HuH-7 (cell line): ENCODE results near the gene TNRC6B.
"Not testable (repeated sequence)": the region's sequence is repeated elsewhere in the genome, so short reads cannot be mapped to it uniquely, and the experiment has no call there.

ENCODE experiments used
- DNase-seq: peaks from one replicate; pipeline ENCODE4 v3.0.0; 2011; ENCODE audit warnings: low spot score

TNRC6B gene

GRCh38 chr22:40289991-40290459 lies 112.3 kb downstream of the TNRC6B start:
- DNase-seq, result no peak

- no peak for DNase-seq
Observed at GRCh38 chr22:40290516-40290915, 112.8 kb downstream of the TNRC6B start.

DNA sequence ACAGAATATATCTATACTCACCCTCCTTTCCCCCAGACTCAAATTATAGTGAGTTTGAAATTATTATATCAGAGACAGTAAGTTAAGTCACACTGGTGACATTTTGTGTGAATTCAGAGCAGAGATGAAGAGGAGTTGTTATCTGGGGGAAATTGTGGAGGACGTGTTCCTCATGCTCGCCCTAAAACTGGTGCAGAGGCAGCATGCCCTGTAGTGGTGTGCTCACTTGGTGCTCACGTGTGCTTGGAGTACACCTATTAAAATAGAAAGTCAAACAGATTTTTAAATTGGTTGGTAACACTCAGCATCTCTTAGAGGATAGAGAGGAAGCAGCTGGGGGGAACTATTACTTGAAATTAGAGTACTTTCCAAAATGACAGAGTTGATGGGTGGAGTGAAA lies 117.0 kb downstream of the TNRC6B start:
- DNase-seq, result no peak

DNA sequence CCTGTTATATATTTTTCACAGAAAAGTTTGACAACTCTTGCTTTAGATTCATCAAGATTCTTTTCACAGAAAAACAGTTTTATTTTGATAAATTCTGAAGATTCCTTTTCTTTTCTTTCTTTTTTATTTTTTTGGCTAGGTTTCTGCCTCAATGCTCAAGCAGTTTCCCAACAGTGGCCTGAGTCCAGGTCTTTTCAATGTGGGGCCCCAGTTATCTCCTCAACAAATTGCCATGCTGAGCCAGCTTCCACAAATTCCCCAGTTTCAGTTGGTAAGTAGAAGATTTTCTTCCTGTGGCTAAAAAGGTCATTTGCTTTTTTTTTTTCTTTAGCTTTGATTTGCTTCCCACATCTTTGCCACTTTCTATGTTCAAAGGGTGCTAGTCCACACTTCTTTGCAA lies 122.6 kb downstream of the TNRC6B start:
- DNase-seq, result no peak

DNA sequence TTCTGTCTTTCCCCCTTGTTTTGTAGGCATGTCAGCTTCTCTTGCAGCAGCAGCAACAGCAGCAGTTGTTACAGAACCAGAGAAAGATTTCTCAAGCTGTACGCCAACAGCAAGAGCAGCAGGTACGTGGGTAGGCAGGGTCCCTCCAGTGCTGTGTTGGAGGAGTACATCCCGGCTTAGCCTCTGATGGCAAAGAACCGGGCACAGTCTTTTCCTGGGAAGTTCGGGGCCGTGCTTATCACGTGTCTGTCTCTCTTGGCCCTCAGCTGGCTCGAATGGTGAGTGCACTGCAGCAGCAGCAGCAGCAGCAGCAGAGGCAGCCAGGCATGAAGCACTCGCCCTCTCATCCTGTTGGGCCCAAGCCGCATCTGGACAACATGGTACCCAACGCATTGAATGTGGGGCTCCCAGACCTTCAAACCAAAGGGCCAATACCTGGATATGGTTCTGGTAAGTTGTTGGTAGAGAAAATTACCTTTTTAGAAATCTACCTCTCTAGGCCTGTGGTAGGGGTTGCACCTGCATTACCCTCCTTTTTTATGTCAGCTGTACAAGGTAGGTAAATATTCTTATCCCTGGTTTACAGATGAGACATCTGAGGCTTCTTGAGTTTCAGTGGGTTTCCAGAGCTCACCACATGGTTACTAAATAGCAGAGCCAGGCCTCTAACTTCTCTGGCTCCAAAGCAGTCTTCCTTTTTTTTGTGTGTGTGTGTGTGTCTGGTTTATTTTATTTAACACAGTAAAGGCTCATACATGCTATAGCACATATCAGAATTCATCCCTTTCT lies 123.4 kb downstream of the TNRC6B start:
- DNase-seq, result no peak

- DNase-seq, result no peak
Observed at GRCh38 chr22:40302149-40302548, 124.4 kb downstream of the TNRC6B start.

- DNase-seq, result no peak
Observed at GRCh38 chr22:40305625-40306024, 127.9 kb downstream of the TNRC6B start.

- no peak for DNase-seq
Observed at GRCh38 chr22:40308999-40309573, 131.4 kb downstream of the TNRC6B start.

GRCh38 chr22:40309631-40310030 lies 131.9 kb downstream of the TNRC6B start:
- DNase-seq, result no peak

- no peak for DNase-seq
Observed at GRCh38 chr22:40310081-40310767, 132.5 kb downstream of the TNRC6B start.

DNA sequence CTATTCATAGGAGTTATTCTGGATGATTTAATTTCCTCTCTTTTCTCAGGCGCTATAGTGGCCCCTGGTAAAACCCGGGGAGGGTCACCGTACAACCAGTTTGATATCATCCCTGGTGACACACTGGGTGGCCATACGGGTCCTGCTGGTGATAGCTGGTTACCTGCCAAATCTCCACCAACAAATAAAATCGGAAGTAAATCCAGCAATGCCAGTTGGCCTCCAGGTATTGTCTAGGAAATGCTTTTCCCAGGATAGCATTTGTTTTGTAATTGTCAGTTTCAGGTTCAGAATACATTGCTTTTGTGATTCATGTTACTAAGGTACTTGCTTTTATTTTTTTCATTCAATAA lies 133.0 kb downstream of the TNRC6B start:
- DNase-seq, result no peak

GRCh38 chr22:40311646-40312045 lies 133.9 kb downstream of the TNRC6B start:
- DNase-seq, result not testable (repeated sequence)

- peak; percentile 38 for DNase-seq
Observed at GRCh38 chr22:40312050-40312449, 134.3 kb downstream of the TNRC6B start.

- no peak for DNase-seq
Observed at GRCh38 chr22:40313007-40313406, 135.3 kb downstream of the TNRC6B start.

- DNase-seq, result no peak
Observed at GRCh38 chr22:40314041-40314440, 136.3 kb downstream of the TNRC6B start.

GRCh38 chr22:40320687-40321086 lies 143.0 kb downstream of the TNRC6B start:
- no peak for DNase-seq

GRCh38 chr22:40322021-40322420 lies 144.3 kb downstream of the TNRC6B start:
- no peak for DNase-seq

GRCh38 chr22:40322818-40323447 lies 145.2 kb downstream of the TNRC6B start:
- DNase-seq, result no peak

- no peak for DNase-seq
Observed at GRCh38 chr22:40323681-40324171, 146.0 kb downstream of the TNRC6B start.

DNA sequence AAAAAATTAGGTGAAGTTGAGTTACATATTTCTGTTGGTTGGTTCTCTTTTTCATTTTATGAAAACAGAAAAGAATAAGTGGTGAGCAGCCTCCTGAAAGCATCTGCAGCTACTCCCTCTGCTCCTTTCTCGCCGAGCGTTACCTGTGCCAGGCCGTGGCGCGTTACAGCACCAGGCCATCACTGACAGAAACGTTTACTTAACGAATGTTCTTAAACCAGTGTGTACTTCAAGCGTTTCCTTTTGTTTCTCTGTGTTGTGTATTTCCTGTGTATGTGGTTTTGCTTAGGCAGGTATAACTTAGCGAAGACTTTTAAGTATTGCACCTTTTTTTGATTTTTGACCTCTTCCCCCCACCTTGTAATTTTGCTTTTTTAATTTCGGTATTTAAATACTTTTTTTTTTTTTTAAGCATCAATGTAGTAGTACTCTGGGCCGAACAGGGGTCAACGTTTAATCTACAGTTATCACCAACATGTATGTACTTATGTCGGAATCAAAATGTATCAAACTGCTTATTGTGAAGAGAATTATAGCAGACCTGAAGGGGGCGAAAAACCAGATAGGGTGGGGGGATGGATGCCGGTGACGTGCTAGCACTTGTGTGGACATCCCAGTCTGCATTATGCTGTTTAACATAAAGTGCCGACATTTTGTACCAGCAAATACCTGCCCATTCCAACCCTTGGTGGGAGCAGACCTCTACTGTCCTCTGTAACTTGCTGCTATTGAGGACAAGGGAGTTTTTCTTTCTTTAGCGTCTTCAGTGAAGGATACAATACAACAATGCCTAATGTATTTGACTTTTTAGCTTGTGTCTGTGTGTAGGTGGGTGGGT lies 147.0 kb downstream of the TNRC6B start:
- no peak for DNase-seq

DNA sequence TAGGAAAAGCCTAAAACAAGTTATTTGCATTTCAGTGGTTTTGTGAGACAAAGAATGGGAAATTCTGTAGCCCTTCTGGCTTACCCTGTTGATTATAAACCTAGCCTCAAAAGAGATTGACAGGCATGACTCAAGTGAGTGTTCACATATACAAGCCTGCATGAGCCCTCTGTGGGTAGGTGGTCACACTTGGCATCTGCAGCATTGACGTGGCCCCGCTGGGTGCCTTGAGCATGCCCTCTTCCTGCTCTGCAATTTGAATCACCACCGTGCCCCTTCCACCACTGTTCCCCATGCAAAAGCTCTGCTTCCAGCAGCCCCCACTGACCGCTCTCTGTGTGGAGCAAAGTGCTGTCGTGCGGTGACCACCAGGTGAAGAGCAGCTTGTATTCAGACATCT lies 147.6 kb downstream of the TNRC6B start:
- no peak for DNase-seq
